HUES6 (cell line): ENCODE measurements around the gene GIMAP2.

ENCODE experiments used
- H3K27ac ChIP-seq: 2 replicates; pipeline ENCODE4 v1.7.0; 2013; ENCODE audit warnings: low read depth, mild to moderate bottlenecking, low read length, inconsistent platforms
- H3K27me3 ChIP-seq: 2 replicates; pipeline ENCODE4 v1.6.1; 2013; ENCODE audit warnings: low read length; ENCODE audit not compliant: control insufficient read depth, insufficient read depth
- H3K36me3 ChIP-seq: 2 replicates; pipeline ENCODE4 v1.6.1; 2013; ENCODE audit warnings: low read length; ENCODE audit not compliant: control insufficient read depth, insufficient read depth
- H3K4me1 ChIP-seq: 2 replicates; pipeline ENCODE4 v1.6.1; 2013; ENCODE audit warnings: low read length; ENCODE audit not compliant: control insufficient read depth, insufficient read depth
- H3K4me3 ChIP-seq: 2 replicates; pipeline ENCODE4 v1.5.1; 2013; ENCODE audit warnings: low read depth, low read length
- H3K9ac ChIP-seq: one replicate; pipeline ENCODE4 v1.6.1; 2013; ENCODE audit warnings: mild to moderate bottlenecking, low read length
- H3K9me3 ChIP-seq: 2 replicates; pipeline ENCODE4 v1.6.1; 2013; ENCODE audit warnings: low read depth, low read length; ENCODE audit not compliant: control insufficient read depth, insufficient read depth

The GIMAP2 gene

DNA sequence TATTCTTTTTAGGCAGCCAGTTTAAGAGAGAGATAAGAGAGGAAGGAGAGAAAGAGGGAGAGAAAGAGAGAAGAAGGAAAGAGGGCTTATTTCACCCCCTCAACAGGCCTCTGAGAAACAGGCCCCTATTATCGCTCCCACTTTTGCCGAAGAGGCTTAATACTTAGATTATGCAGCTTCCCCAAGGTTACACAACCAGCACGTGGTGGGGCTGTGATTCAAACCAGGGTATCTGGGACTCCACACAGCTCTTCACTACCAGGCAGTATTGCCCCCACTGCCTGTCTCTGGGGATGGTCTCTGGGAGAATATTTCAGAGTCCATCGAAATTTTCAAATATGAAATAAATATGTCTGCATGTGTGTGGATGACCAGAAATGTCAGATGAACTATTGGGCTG is 33.9 kb downstream of the GIMAP2 start:
- no peak overlapping the region for H3K9ac ChIP-seq
- no peaks in the 10 kb centered on the region for H3K4me1 ChIP-seq
- H3K4me3 ChIP-seq, result no peak overlapping the region
- H3K9me3 ChIP-seq, result no peaks in the 10 kb centered on the region
- H3K27me3 ChIP-seq, result peaks cover 99% of the 10 kb centered on the region
- no peaks in the 10 kb centered on the region for H3K36me3 ChIP-seq
- no peak overlapping the region for H3K27ac ChIP-seq

DNA sequence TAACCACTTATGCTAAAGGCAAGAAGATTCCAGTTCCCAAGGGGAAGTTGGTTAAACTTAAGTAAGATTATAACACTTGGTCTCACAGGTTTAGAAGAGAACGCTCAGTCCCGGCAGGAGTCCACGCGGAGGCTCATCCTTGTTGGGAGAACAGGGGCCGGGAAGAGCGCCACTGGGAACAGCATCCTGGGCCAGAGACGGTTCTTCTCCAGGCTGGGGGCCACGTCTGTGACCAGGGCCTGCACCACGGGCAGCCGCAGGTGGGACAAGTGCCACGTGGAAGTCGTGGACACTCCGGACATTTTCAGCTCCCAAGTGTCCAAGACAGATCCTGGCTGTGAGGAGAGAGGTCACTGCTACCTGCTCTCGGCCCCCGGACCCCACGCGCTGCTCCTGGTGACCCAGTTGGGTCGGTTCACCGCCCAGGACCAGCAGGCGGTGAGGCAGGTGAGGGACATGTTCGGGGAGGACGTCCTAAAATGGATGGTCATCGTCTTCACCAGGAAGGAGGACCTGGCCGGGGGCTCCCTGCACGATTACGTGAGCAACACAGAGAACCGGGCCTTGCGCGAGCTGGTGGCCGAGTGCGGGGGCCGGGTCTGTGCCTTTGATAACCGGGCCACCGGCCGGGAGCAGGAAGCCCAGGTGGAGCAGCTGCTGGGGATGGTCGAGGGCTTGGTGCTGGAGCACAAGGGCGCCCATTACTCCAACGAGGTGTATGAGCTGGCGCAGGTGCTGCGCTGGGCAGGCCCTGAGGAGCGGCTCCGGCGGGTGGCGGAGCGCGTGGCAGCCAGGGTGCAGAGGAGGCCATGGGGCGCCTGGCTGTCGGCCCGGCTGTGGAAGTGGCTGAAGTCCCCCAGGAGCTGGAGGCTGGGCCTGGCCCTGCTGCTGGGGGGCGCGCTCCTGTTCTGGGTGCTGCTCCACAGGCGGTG is 34.7 kb downstream of the GIMAP2 start:
- Histone ChIP-seq H3K9ac (no peak overlapping the region), H3K27ac (no peak overlapping the region), H3K4me3 (no peak overlapping the region), H3K36me3 (no peaks in the 10 kb centered on the region), H3K4me1 (no peaks in the 10 kb centered on the region), H3K9me3 (no peaks in the 10 kb centered on the region), H3K27me3 (peaks cover 99% of the 10 kb centered on the region)

DNA sequence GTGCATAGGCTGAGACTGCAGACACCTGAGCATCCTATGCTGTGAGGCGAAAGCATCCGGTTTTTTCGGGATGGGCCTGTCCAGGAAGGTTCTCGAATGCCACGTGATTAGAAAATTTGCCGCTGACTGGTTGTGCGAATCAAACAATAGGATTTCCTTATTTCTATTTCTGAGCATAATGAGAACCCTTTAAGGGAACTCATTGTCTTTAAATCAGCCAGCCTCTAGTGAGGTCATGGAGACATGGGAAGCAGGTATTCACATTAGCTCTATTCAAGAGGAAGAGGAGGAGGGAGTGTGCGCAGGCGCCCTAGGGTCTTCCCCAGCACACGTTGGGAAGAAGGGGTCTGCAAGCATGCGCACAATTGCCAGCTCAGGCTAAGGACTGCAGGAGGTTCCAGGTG is 36.5 kb downstream of the GIMAP2 start:
- Histone ChIP-seq H3K36me3 (no peaks in the 10 kb centered on the region), H3K27me3 (peaks cover 99% of the 10 kb centered on the region), H3K27ac (no peak overlapping the region), H3K4me1 (no peaks in the 10 kb centered on the region), H3K4me3 (no peak overlapping the region), H3K9ac (no peak overlapping the region), H3K9me3 (0 out of 2 replicates have a peak, but pooled peaks cover 5% of the 10 kb centered on the region)

DNA sequence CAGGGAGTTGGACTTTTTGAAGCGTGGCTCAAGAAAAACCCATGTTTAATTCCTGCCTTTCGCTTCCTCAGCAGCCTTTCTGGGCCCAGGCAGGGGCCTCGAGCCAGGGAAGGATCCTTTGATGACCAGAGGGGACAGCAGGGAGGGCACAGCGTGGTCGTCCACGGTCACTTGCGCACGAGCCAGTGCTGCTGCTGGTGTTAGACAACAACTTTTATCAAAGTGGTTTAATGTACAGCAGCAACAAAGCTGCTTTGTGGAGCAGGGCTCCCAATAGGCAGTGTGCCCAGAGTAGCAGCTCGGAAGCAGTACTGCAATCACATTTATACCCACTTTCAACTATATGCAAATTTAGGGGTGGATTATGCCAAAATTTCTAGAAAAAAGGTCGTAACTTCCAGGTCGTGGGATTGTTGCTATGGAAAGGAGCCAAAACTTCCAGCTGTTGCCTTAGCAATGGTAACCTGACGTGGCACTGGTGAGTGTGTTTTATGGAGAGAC is 37.0 kb downstream of the GIMAP2 start:
- H3K36me3 ChIP-seq, result no peaks in the 10 kb centered on the region
- H3K9ac ChIP-seq, result no peak overlapping the region
- no peaks in the 10 kb centered on the region for H3K4me1 ChIP-seq
- no peak overlapping the region for H3K4me3 ChIP-seq
- H3K27ac ChIP-seq, result no peak overlapping the region
- peaks cover 99% of the 10 kb centered on the region for H3K27me3 ChIP-seq
- H3K9me3 ChIP-seq, result peaks cover 5% of the 10 kb centered on the region; the same call in 1 of the 2 replicates

DNA sequence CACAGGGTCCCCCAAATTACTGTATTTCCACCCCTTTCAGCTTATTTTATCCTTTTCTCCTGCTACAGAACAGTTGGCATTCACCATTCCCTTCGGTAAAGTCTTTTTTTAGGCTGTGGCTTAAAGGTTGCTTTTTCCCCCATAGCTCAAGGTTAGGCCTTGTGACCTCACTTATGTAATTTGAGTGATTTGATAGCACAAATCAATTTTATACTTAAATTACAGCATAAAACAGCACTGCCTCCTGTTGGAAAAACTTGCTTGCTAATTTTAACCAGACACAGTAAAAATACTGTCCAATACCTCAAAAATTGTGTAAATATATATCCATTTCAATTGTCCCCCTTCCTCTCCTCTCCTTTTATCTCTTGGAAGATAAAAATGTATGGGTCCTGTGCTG is 38.0 kb downstream of the GIMAP2 start:
- Histone ChIP-seq H3K4me3 (no peak overlapping the region), H3K27ac (no peak overlapping the region), H3K9me3 (peaks cover 8% of the 10 kb centered on the region; the same call in 1 of the 2 replicates), H3K4me1 (no peaks in the 10 kb centered on the region), H3K36me3 (no peaks in the 10 kb centered on the region), H3K9ac (no peak overlapping the region), H3K27me3 (peaks cover 99% of the 10 kb centered on the region)

DNA sequence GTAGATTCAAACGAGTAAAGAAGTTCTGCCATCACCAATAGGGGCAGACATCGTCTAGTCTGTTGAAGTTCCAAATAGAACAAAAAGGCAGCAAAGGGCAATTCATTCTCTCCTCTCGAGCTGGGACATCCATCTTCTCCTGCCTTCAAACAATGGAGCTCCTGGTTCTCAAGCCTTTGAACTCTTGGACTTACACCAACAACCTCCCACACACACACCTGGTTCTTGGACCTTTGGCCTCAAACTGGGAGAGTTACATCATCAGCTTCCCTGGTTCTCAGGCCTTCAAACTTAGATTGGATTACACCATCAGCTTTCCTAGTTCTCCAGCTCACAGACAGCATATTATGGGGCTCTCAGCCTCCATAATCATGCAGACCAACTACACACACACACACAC is 41.9 kb downstream of the GIMAP2 start:
- Histone ChIP-seq H3K4me3 (no peak overlapping the region), H3K4me1 (no peaks in the 10 kb centered on the region), H3K27ac (no peak overlapping the region), H3K36me3 (no peaks in the 10 kb centered on the region), H3K9ac (no peak overlapping the region), H3K27me3 (peaks cover 100% of the 10 kb centered on the region), H3K9me3 (peaks cover 8% of the 10 kb centered on the region; the same call in 1 of the 2 replicates)

DNA sequence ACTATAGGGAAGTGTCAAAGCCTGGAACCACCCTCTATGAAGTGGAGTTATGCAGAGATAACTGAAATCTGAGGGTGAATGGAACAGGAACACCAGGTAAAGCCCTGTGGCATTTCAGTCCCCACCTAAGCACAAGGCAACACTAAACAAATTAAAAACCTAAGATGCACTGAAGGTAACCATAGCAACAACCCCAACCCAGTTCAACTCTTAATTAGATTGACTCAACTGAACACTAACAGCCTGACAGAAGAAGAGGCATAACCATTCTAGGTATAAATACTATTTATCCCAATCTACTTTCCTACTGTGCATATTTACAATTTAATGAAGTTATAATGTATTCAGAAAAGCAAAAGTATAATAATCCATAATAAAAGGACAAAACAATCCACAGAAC is 42.5 kb downstream of the GIMAP2 start:
- no peak overlapping the region for H3K27ac ChIP-seq
- no peaks in the 10 kb centered on the region for H3K36me3 ChIP-seq

DNA sequence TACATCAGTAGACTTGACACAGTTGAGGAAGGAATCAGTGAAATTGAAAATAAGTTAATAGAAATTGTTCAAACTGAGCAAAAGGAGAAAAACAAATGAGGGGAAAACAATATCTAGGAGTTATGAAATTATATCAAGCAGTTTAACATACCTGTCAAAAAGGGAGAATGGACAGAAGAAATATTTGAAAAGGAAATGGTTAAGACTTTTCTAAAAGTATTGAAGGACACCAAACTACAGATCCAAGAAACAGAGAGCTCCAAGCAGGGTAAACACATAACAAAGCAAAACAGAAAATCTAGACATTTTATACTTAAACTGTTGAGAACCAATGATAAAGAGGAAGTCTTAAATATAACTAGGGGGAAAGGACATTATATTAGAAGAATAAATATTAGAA is 43.1 kb downstream of the GIMAP2 start:
- H3K4me3 ChIP-seq, result no peak overlapping the region
- no peak overlapping the region for H3K9ac ChIP-seq
- H3K4me1 ChIP-seq, result no peaks in the 10 kb centered on the region
- peaks cover 8% of the 10 kb centered on the region; the same call in 1 of the 2 replicates for H3K9me3 ChIP-seq
- H3K36me3 ChIP-seq, result no peaks in the 10 kb centered on the region
- H3K27ac ChIP-seq, result no peak overlapping the region
- peaks cover 100% of the 10 kb centered on the region for H3K27me3 ChIP-seq

More for the DNA sequence above, 42.5 kb downstream of the GIMAP2 start:
- no peak overlapping the region for H3K4me3 ChIP-seq
- H3K27me3 ChIP-seq, result peaks cover 100% of the 10 kb centered on the region
- H3K9ac ChIP-seq, result no peak overlapping the region
- no peaks in the 10 kb centered on the region for H3K4me1 ChIP-seq
- peaks cover 8% of the 10 kb centered on the region; the same call in 1 of the 2 replicates for H3K9me3 ChIP-seq

DNA sequence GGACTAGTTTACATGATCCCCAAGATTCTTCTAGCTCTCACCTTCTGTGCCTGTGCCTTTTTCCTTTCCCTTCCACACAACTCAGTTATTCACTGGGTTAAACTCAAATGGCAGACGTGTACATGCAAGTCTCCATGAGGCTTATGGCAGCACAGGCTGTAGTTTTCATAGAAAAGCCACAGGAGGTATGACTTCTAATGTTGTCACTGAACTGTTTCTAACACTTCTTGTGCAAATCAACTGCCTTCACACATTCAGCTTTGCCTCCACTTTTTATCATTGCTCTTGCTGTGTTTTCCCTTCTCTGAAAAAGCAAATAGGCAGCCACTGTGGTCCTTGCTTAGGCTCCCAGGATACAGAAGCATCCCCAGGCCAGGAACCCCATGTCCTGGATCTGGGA is 46.4 kb downstream of the GIMAP2 start:
- H3K27me3 ChIP-seq, result peaks cover 99% of the 10 kb centered on the region
- H3K4me1 ChIP-seq, result no peaks in the 10 kb centered on the region; the same call in 1 of the 2 replicates
- H3K36me3 ChIP-seq, result no peaks in the 10 kb centered on the region
- H3K4me3 ChIP-seq, result no peak overlapping the region
- H3K27ac ChIP-seq, result no peak overlapping the region
- no peak overlapping the region for H3K9ac ChIP-seq
- H3K9me3 ChIP-seq, result peaks cover 4% of the 10 kb centered on the region; the same call in 1 of the 2 replicates

DNA sequence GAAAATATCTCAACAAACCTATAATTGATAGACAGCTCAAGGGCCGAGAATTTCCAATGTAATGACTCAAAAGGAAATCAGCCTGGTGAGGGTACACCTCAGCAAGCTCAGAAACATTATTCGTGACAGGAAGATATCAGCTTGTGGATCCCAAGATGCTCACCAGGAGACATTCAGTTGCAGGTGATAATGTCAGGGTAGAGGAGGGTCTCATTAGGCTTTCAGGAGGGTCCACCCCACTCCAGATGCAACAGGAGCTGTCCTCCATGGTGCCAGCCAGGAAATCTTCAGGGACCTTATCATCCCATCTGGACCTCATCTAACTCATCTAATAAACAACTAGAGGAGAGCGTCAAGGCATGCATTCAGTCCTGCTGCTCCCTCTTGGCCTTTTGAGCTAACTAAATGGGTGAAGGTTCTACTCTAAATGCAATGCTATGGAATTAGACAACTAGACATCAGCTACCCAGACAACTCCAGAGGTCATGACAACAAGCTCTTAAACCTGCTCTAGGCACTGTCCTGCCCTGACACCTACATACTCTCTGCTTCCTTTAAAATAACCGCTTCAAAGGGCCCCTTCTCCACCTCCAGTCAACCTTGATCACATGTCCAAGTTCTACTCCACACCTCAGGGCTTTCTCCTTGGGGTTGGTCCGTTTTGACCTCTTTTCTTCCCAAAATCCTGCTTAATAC is 47.4 kb downstream of the GIMAP2 start:
- Histone ChIP-seq H3K4me3 (no peak overlapping the region), H3K4me1 (no peaks in the 10 kb centered on the region; the same call in 1 of the 2 replicates), H3K27me3 (peaks cover 99% of the 10 kb centered on the region)

More for the DNA sequence above, 47.4 kb downstream of the GIMAP2 start:
- Histone ChIP-seq H3K36me3 (no peaks in the 10 kb centered on the region), H3K9me3 (no peaks in the 10 kb centered on the region), H3K27ac (no peak overlapping the region), H3K9ac (no peak overlapping the region)
